Measurements from ENCODE around the gene LTF. TPM values are rescaled to one million over a fixed set of nuclear protein-coding genes. Genes with fewer than 3 reads are reported as not detected.

Gene LTF
- total RNA-seq, result under 0.01 TPM in 2 replicates

GRCh38 chr3:46464326-46465195 lies at the start of gene LTF:
Gene LTF (minus strand): TSS chr3:46464905. CDS start chr3:46464867, 38 bp downstream.

GRCh38 chr3:46497556-46498265 lies 33.0 kb upstream of the LTF start, which contains the start of gene RTP3:
Gene RTP3 (plus strand): TSS chr3:46497976. CDS start chr3:46498063, 87 bp downstream.

GRCh38 chr3:46406788-46407611 lies 57.7 kb downstream of the LTF start, which contains the start of the genes CCR5AS and CCRL2:
Gene CCR5AS (minus strand): TSS chr3:46407066.
Gene CCRL2 (plus strand): TSS chr3:46407259. CDS start chr3:46408080, 821 bp downstream.

Other genes starting within 250 kb of the LTF start
- 0.07 TPM in 1 of 2 replicates, not detected in the other for gene CCR3, start 222.4 kb downstream of the LTF start, total RNA-seq
- under 0.01 TPM in 2 replicates for gene CCR2, start 110.8 kb downstream of the LTF start, total RNA-seq
- gene CCR5, start 94.0 kb downstream of the LTF start, total RNA-seq, result not detected in 2 replicates
- 0.07 TPM in 1 of 2 replicates, not detected in the other for gene CCRL2, start 57.6 kb downstream of the LTF start, total RNA-seq
- gene RTP3, start 33.1 kb upstream of the LTF start, total RNA-seq, result not detected in 2 replicates
- under 0.01 and 0.36 TPM in 2 replicates for gene LRRC2, start 101.4 kb upstream of the LTF start, total RNA-seq
- not detected in 2 replicates for gene FAM240A, start 147.6 kb upstream of the LTF start, total RNA-seq
- gene ALS2CL, start 228.8 kb upstream of the LTF start, total RNA-seq, result 70.4 and 81.4 TPM in 2 replicates
- 1.9 and 2.4 TPM in 2 replicates for gene TMIE, start 236.5 kb upstream of the LTF start, total RNA-seq